GM12865 (cell line): ENCODE data around the gene GOLGA6L2.
"Not testable (repeated sequence)": the region's sequence is repeated elsewhere in the genome, so short reads cannot be mapped to it uniquely, and the experiment has no call there.

ENCODE experiments used
- DNase-seq: peaks from one replicate; pipeline ENCODE4 v3.0.0; 2010; ENCODE audit warnings: low read depth
- H3K4me3 ChIP-seq: 2 replicates; pipeline ENCODE4 v1.5.1; 2011; ENCODE audit warnings: mild to moderate bottlenecking, low read depth, low read length, control low read depth
- CTCF ChIP-seq: IDR thresholded peaks from 2 replicates; pipeline ENCODE4 v1.5.1; 2011; ENCODE audit warnings: low read length, control low read depth, low read depth, inconsistent platforms; ENCODE audit not compliant: insufficient read depth; ENCODE audit errors: missing control alignments

The GOLGA6L2 gene

GRCh38 chr15:23424111-23424904, 22.7 kb downstream of the GOLGA6L2 start:
- no peak overlapping the region for H3K4me3 ChIP-seq
- no peak for TF ChIP-seq CTCF
- DNase-seq, result no peak

GRCh38 chr15:23422946-23423708, 23.9 kb downstream of the GOLGA6L2 start:
- no peak overlapping the region for H3K4me3 ChIP-seq
- no peak for TF ChIP-seq CTCF
- no peak for DNase-seq

- TF ChIP-seq CTCF, result no peak
- H3K4me3 ChIP-seq, result no peak overlapping the region
- no peak for DNase-seq
These were observed 24.7 kb downstream of the GOLGA6L2 start for GRCh38 chr15:23422099-23422945.

- H3K4me3 ChIP-seq, result no peak overlapping the region
- DNase-seq, result peak; percentile 70
- no peak for TF ChIP-seq CTCF
These were observed 26.1 kb downstream of the GOLGA6L2 start for GRCh38 chr15:23420806-23421575.

GRCh38 chr15:23416349-23417276, 30.4 kb downstream of the GOLGA6L2 start:
- TF ChIP-seq CTCF, result no peak
- no peak overlapping the region for H3K4me3 ChIP-seq
- peak; percentile 50 for DNase-seq

- DNase-seq, H3K4me3 ChIP-seq: not testable (repeated sequence)
These were observed 31.2 kb downstream of the GOLGA6L2 start for GRCh38 chr15:23415866-23416265.
